Vagina (tissue), 2 donors: ENCODE results near the gene FBXO8.

Source experiments
- CTCF ChIP-seq, 3 experiments: fragments of 450-650 bp in 2 of 3; fragments of 200-600 bp in 1 of 3; sonication (generic) in 1 of 3; IDR thresholded peaks; one replicate each; pipeline ENCODE4 v1.5.1; 2017 to 2019; ENCODE audit warnings: antibody characterized with exemption in 3 of 3, mild to moderate bottlenecking in 2 of 3, moderate library complexity in 2 of 3
- POLR2A ChIP-seq, 2 donors: fragments of 450-650 bp; IDR thresholded peaks; one replicate each; pipeline ENCODE4 v1.6.1; 2017; ENCODE audit warnings: antibody characterized with exemption in 2 of 2, mild to moderate bottlenecking in 2 of 2, moderate library complexity in 2 of 2

GRCh38 chr4:174281901-174282300, 1.6 kb downstream of the FBXO8 start:
- no peak for TF ChIP-seq CTCF (IDR thresholded peaks at IDR 0.05)
- no peak for TF ChIP-seq POLR2A (IDR thresholded peaks at IDR 0.05)
